ENCODE data around the gene OGA.

DNA sequence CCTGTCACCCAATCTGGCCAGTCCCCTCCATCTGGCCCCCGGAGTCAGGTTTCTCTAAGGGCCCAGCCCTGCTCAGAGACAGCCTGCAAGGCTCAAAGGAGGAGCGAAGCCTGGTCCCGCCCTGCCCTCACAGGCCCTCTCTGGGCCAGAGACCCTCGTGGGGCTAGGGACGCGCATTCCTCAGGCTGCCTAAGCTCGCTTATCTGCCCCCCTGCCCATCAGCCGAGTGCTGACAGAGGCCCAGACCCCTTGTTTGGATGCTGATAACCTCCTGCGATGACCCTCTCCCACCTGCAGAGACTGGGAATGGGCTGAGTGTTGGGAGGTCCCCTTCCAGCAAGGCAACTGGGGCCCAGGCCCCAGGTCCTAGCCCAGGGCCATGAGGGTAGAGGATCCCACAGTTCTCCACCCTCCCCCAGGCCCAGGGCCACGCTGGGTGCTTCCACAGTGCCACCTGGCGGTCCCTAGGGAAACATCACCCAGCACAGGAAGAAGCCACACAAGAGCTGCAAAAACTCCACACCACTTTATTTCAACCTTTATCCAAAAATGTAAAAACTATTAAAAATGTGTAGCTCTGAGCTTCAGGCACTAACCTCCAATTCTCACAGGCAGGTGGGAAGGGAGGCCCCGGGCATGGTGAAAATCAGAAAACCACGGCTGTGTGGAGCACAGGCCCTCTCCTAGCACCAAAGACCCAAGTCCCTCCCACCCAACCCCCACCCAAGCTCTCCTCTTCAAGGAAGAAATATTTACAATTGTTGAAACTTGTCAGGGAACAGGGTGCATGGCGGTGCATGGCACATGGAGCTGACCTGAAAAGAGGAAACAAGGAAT is 37.2 kb downstream of the OGA start:
- no peak for TF ChIP-seq POLR2A (IDR thresholded peaks at IDR 0.05; ENCODE audit: low read depth, low read length)
- no peak for TF ChIP-seq TAF1 (IDR thresholded peaks at IDR 0.05; ENCODE audit: borderline replicate concordance, low read depth, low read length)
- TF ChIP-seq POLR2AphosphoS5 (IDR thresholded peaks at IDR 0.05; ENCODE audit: low read depth, low read length), result no peak

All from GM12892 (cell line).